K562 (cell line): ENCODE data around the gene CCDC187. TPM values are rescaled to one million over a fixed set of nuclear protein-coding genes. Genes with fewer than 3 reads are reported as not detected.

Source experiments
- ATAC-seq: fragments of 200-7000 bp; cut with Tn5 transposase; 3 replicates; pipeline ENCODE4 v1.9.1; 2020; ENCODE audit warnings: moderate library complexity
- BruUV-seq: library from RNA; stranded (reverse); fragments of 400-500 nt; replicated peaks from 2 replicates; lab custom pipeline; 2021; lab: Mats Ljungman, UMichigan
- CTCF ChIA-PET: fragments of 300-600 bp; formaldehyde crosslinking; extraction: SDS; loops from one replicate; lab custom pipeline; 2021; ENCODE audit warnings: low intra/inter-chr PET ratio; lab: Yijun Ruan, JAX
- POLR2A ChIA-PET: fragments of 300-600, 350-650 bp; sonication (Branson Sonifier 250); formaldehyde crosslinking; extraction: SDS; loops from one replicate; lab custom pipeline; 2021; ENCODE audit warnings: antibody characterized with exemption, inconsistent platforms; lab: Yijun Ruan, JAX
- DNase-seq, 4 experiments: peaks; one replicate each; pipeline versions ENCODE4 v3.0.0 to v3.0.0-alpha.2; 2011 to 2018; ENCODE audit warnings: low spot score in 3 of 4, mixed read lengths in 3 of 4; ENCODE audit errors: extremely low read depth in 1 of 4
- FAIRE-seq: peaks from 2 replicates; lab custom pipeline; 2011; peaks lifted over from hg19 to GRCh38; lab: Jason Lieb, UNC
- H2AFZ ChIP-seq: 2 replicates; pipeline ENCODE4 v1.6.0; 2011; ENCODE audit warnings: low read depth, low read length, control low read depth, inconsistent platforms
- H3K27ac ChIP-seq: fragments of 200-600 bp; 3 replicates; pipeline ENCODE4 v1.8.0; 2011; ENCODE audit warnings: low read depth, mild to moderate bottlenecking, control low read depth, inconsistent platforms, low read length, moderate library complexity, mixed read lengths; ENCODE audit errors: extremely low read depth
- H3K27me3 ChIP-seq, 2 experiments: fragments of 300-600 bp in 1 of 2; 2 replicates in 1 of 2; 3 replicates in 1 of 2; pipeline versions ENCODE4 v1.6.0 to v1.8.0; 2011; ENCODE audit warnings: inconsistent platforms in 2 of 2, low read length in 2 of 2, mild to moderate bottlenecking in 1 of 2, mixed read lengths in 1 of 2, moderate library complexity in 1 of 2; ENCODE audit not compliant: control insufficient read depth in 2 of 2, insufficient read depth in 2 of 2
- H3K36me3 ChIP-seq: fragments of 300-600 bp; 3 replicates; pipeline ENCODE4 v1.8.0; 2011; ENCODE audit warnings: mild to moderate bottlenecking, low read length, inconsistent platforms; ENCODE audit not compliant: control insufficient read depth, insufficient read depth
- H3K4me1 ChIP-seq, 2 experiments: fragments of 200-600 bp in 1 of 2; replicated peaks in 1 of 2; 2 replicates in 1 of 2; 3 replicates in 1 of 2; pipeline versions ENCODE4 v1.5.1 to v1.8.0; 2011; ENCODE audit warnings: inconsistent platforms in 2 of 2, low read length in 2 of 2, mild to moderate bottlenecking in 1 of 2, mixed read lengths in 1 of 2, moderate library complexity in 1 of 2; ENCODE audit not compliant: control insufficient read depth in 2 of 2, insufficient read depth in 2 of 2
- H3K4me2 ChIP-seq: 2 replicates; pipeline ENCODE4 v1.6.1; 2011; ENCODE audit warnings: low read length, control low read depth, inconsistent platforms, mixed read lengths; ENCODE audit not compliant: insufficient read depth
- H3K4me3 ChIP-seq: fragments of 200-600 bp; sonication (generic), shearing (Covaris generic); 2 replicates; pipeline ENCODE4 v1.5.1; 2016; ENCODE audit warnings: control low read depth, inconsistent platforms
- H3K79me2 ChIP-seq: fragments of 200-600 bp; 3 replicates; pipeline ENCODE4 v1.8.0; 2011; ENCODE audit warnings: low read length, inconsistent platforms; ENCODE audit not compliant: control insufficient read depth, insufficient read depth
- H3K9ac ChIP-seq, 2 experiments: 2 replicates each; pipeline versions ENCODE4 v1.6.0 to v1.6.1; 2011; ENCODE audit warnings: low read depth in 2 of 2, low read length in 2 of 2, control low read depth in 1 of 2, inconsistent platforms in 1 of 2, mild to moderate bottlenecking in 1 of 2, mixed read lengths in 1 of 2; ENCODE audit not compliant: insufficient read depth in 1 of 2
- H3K9me1 ChIP-seq: one replicate; pipeline ENCODE4 v1.6.0; 2011; ENCODE audit warnings: inconsistent platforms, mild to moderate bottlenecking, low read length, moderate library complexity; ENCODE audit not compliant: control insufficient read depth, insufficient read depth
- H3K9me3 ChIP-seq: replicated peaks from 2 replicates; pipeline ENCODE4 v1.5.1; 2011; ENCODE audit warnings: low read depth, low read length, inconsistent platforms; ENCODE audit not compliant: control insufficient read depth, insufficient read depth
- H4K20me1 ChIP-seq: replicated peaks from 2 replicates; pipeline ENCODE4 v1.6.1; 2011; ENCODE audit warnings: low read length, inconsistent platforms, mixed read lengths; ENCODE audit not compliant: control insufficient read depth, insufficient read depth
- E2F3 ChIP-seq: fragments of 250-450 bp; sonication (Bioruptor Pico); IDR thresholded peaks from 2 replicates; pipeline ENCODE4 v1.4.0; 2020; ENCODE audit warnings: mild to moderate bottlenecking
- HNRNPK ChIP-seq: fragments of 200-400 bp; formaldehyde crosslinking; IDR thresholded peaks from one replicate; pipeline ENCODE4 v1.6.1; 2018; ENCODE audit warnings: mild to moderate bottlenecking, low read depth, low read length; ENCODE audit not compliant: poor library complexity, severe bottlenecking
- KDM5B ChIP-seq: fragments of 200-600 bp; sonication (generic); IDR thresholded peaks from 2 replicates; pipeline ENCODE4 v1.6.1; 2012; ENCODE audit warnings: low read depth, mild to moderate bottlenecking, moderate library complexity, low read length, control low read depth, inconsistent platforms; ENCODE audit not compliant: insufficient replicate concordance
- RBFOX2 ChIP-seq: fragments of 200-400 bp; formaldehyde crosslinking; IDR thresholded peaks from 2 replicates; pipeline ENCODE4 v1.6.1; 2017; ENCODE audit warnings: low read depth, mild to moderate bottlenecking, low read length, moderate library complexity
- TFAM ChIP-seq: fragments of 250-450 bp; sonication (Bioruptor Pico); conservative IDR thresholded peaks from 2 replicates; pipeline ENCODE4 v1.5.0; 2021; ENCODE audit warnings: mild to moderate bottlenecking, moderate library complexity
- ZEB2 ChIP-seq: fragments of 450-650 bp; IDR thresholded peaks from 2 replicates; pipeline ENCODE4 v1.6.1; 2016
- ZNF586 ChIP-seq: fragments of 450-650 bp; formaldehyde crosslinking; conservative IDR thresholded peaks from 2 replicates; pipeline ENCODE4 v1.4.0; 2020; ENCODE audit warnings: mild to moderate bottlenecking, moderate library complexity
- WGBS: fragments of 100-300 bp; shearing (Covaris generic); methylation state at CpG from one replicate; pipeline ENCODE4 v1.1.6; 2016; ENCODE audit warnings: low coverage, mixed read lengths; ENCODE audit not compliant: insufficient coverage; ENCODE audit errors: missing lambda C conversion rate; 5-methylcytosine and 5-hydroxymethylcytosine counted together
- in situ Hi-C: fragments of 300-500 bp; cut with MboI; formaldehyde crosslinking; loops from 4 replicates; pipeline ENCODE4 v1.15.0; 2018; ENCODE audit warnings: inconsistent platforms, mixed read lengths
- intact Hi-C: fragments of 100-400 bp; cut with micrococcal nuclease; formaldehyde crosslinking; loops from 2 replicates; pipeline ENCODE4 v1.14.2; 2022
- polyA plus RNA-seq, 8 experiments: library from polyadenylated mRNA; depleted of rRNA in 4 of 8; stranded (reverse) in 5 of 8; unstranded in 3 of 8; fragments of >200 nt; fragmentation: Nextera tagmentation in 2 of 8; fragmentation: Illumina TruSeq in 1 of 8; extraction: Ambion mirVana in 2 of 8; extraction: Trizol in 1 of 8; gene quantifications; 2 replicates each; pipeline versions ENCODE4 v1.2.1 to v1.2.3, GENCODE V29; 2011 to 2014; ENCODE audit warnings: inconsistent platforms in 1 of 8, missing spikeins in 1 of 8
- total RNA-seq, 7 experiments: library from RNA; depleted of rRNA in 6 of 7; stranded (reverse); fragments of >200 nt in 6 of 7; fragmentation: Illumina TruSeq in 2 of 7; extraction: Trizol in 2 of 7; gene quantifications; 2 replicates each; pipeline versions ENCODE4 v1.2.1 to v1.2.3, GENCODE V29; 2011 to 2021; ENCODE audit warnings: low replicate concordance in 1 of 7
- TF ChIP-seq, protein P1 (sequence below): sonication (generic); formaldehyde crosslinking; IDR thresholded peaks from 2 replicates; pipeline ENCODE4 v1.4.0; 2020; ENCODE audit warnings: mild to moderate bottlenecking, missing genetic modification reagents

CCDC187 gene
- total and polyA plus RNA-seq, 9 of the 15 experiments (the other 6 are each of a cell fraction or from before 2014, with no cell fraction given), result not detected

DNA sequence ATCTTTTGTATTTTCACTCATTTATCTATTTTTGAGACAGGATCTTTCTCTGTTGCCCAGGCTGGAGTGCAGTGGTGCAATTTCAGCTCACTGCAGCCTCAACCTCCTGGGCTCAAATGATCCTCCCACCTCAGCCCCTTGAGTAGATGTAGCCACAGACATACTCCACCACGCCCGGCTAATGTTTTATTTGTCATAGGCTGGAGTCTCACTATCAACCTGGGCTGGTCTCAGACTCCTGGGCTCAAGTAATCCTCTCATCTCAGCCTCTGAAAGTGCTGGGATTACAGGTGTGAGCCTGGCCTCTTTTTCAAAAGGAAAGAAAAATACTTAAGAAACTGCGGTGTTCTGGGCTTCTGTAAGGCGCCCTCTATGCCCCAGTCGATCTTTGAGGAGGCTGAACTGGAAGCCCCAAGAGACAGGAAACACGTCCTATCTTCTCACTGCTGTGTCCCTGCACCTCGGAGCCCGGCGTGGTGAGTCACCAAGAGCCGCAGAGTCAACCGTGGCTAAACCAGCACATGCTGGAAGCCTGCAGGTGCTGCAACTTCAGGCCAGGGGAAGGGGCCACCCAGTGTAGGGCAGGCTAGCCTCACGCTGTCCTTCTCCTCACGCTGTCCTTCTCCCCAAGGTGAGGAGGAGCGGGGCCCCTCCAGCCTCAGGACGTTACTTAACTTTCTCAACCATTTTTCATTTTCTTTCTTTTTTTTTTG lies 83.7 kb downstream of the CCDC187 start (continued):
- no peak for TF ChIP-seq ZNF586 (CRISPR knock-in tag)

DNA sequence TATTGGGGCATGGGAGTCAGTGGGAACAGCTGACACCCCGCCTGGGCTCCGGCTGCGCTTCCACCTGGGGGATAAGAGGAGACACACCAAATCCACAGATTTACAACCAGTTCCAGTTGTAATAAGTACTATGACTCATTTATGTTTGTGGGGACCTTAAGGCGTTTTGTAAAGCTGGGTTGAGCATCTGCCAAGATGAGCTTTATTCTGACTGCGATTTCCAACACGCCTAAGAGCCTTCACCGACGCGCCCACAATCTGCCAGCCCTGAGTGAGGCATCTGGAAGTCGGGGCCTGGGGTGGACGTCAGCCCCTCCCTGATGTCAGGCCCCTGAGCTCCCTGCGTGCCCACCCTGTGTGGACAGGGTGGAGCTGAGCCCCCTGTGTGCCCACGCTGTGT lies 84.6 kb downstream of the CCDC187 start:
- FAIRE-seq, result no peak
- no peak overlapping the region for H3K4me2 ChIP-seq
- H3K4me1 ChIP-seq, result peaks cover 17 to 52% of the 10 kb centered on the region in 2 experiments
- no peak overlapping the region for H3K4me3 ChIP-seq
- 93% methylated on average over 13 of the region's 13 CpGs for WGBS
- no peak overlapping the region for H2AFZ ChIP-seq
- ChIA-PET CTCF (no interaction called here), POLR2A (interaction anchor here (0.7 to 1.6 kb wide), 4 partner anchors 9 to 407 kb away, joined by 3 to 6 read pairs (median 4); no protein-coding TSS in a partner anchor)
- no peaks in the 10 kb centered on the region for H3K9me3 ChIP-seq
- no peak for TF ChIP-seq TFAM (CRISPR knock-in tag)
- TF ChIP-seq KDM5B, result no peak
- TF ChIP-seq, protein P1, sequence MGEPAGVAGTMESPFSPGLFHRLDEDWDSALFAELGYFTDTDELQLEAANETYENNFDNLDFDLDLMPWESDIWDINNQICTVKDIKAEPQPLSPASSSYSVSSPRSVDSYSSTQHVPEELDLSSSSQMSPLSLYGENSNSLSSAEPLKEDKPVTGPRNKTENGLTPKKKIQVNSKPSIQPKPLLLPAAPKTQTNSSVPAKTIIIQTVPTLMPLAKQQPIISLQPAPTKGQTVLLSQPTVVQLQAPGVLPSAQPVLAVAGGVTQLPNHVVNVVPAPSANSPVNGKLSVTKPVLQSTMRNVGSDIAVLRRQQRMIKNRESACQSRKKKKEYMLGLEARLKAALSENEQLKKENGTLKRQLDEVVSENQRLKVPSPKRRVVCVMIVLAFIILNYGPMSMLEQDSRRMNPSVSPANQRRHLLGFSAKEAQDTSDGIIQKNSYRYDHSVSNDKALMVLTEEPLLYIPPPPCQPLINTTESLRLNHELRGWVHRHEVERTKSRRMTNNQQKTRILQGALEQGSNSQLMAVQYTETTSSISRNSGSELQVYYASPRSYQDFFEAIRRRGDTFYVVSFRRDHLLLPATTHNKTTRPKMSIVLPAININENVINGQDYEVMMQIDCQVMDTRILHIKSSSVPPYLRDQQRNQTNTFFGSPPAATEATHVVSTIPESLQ, result no peak
- TF ChIP-seq HNRNPK, result no peak
- no peak for TF ChIP-seq RBFOX2
- TF ChIP-seq E2F3 (CRISPR knock-in tag), result no peak
- no peak for TF ChIP-seq ZEB2
- no peak for TF ChIP-seq ZNF586 (CRISPR knock-in tag)
- H3K27me3 ChIP-seq, result no peaks in the 10 kb centered on the region
- no peak overlapping the region for H3K27ac ChIP-seq
- ATAC-seq, result no peak
- DNase-seq, result no peak
- peaks cover 3% of the 10 kb centered on the region for H3K9me1 ChIP-seq
- intact Hi-C loops, result no loop called here
- peaks cover 83% of the 10 kb centered on the region; the same call in 2 of the 3 replicates for H3K36me3 ChIP-seq
- in situ Hi-C loops, result no loop called here
- BruUV-seq, result no TSS peak
- peaks cover 3% of the 10 kb centered on the region for H4K20me1 ChIP-seq
- no peak overlapping the region for H3K9ac ChIP-seq
- H3K79me2 ChIP-seq, result 0 out of 3 replicates have a peak, but pooled peaks cover 6% of the 10 kb centered on the region
